Chondrocyte (in vitro differentiated cells): Measurements from ENCODE around the gene PODN. TPM values are rescaled to one million over a fixed set of nuclear protein-coding genes. Genes with fewer than 3 reads are reported as not detected.

ENCODE experiments used
- DNase-seq: peaks from one replicate; pipeline ENCODE4 v3.0.0; 2021; ENCODE audit warnings: mixed read lengths, low spot score
- H3K27ac Mint-ChIP-seq: one replicate; pipeline ENCODE4 v1.8.0; 2021; ENCODE audit warnings: mild to moderate bottlenecking, moderate library complexity, mixed read lengths; ENCODE audit not compliant: unreplicated experiment
- H3K27me3 Mint-ChIP-seq: 2 replicates; pipeline ENCODE4 v1.8.0; 2021; ENCODE audit warnings: low read depth, mixed read lengths
- H3K36me3 Mint-ChIP-seq: 2 replicates; pipeline ENCODE4 v1.8.0; 2021; ENCODE audit warnings: low read depth, mixed read lengths
- H3K4me1 Mint-ChIP-seq: 2 replicates; pipeline ENCODE4 v1.8.0; 2021; ENCODE audit warnings: low read depth, mild to moderate bottlenecking, mixed read lengths
- H3K4me3 Mint-ChIP-seq: one replicate; pipeline ENCODE4 v1.8.0; 2021; ENCODE audit warnings: mild to moderate bottlenecking, moderate library complexity, mixed read lengths; ENCODE audit not compliant: unreplicated experiment
- H3K9me3 Mint-ChIP-seq: 2 replicates; pipeline ENCODE4 v1.8.0; 2021; ENCODE audit warnings: low read depth, mixed read lengths
- total RNA-seq: library from RNA; stranded (reverse); gene quantifications from 3 replicates; pipeline ENCODE4 v1.2.1, GENCODE V29; 2021
- TF ChIP-seq, protein P1 (sequence below): fragments of 200-600 bp; sonication (generic); IDR thresholded peaks from 2 replicates; pipeline ENCODE4 v1.5.0; 2021; ENCODE audit warnings: antibody characterized with exemption, mild to moderate bottlenecking, moderate library complexity

The PODN gene
- total RNA-seq, 1 donor from 2014 or later = 9.2 TPM

GRCh38 chr1:53074313-53075154 lies 12.5 kb downstream of the PODN start:
- TF ChIP-seq, protein P1, sequence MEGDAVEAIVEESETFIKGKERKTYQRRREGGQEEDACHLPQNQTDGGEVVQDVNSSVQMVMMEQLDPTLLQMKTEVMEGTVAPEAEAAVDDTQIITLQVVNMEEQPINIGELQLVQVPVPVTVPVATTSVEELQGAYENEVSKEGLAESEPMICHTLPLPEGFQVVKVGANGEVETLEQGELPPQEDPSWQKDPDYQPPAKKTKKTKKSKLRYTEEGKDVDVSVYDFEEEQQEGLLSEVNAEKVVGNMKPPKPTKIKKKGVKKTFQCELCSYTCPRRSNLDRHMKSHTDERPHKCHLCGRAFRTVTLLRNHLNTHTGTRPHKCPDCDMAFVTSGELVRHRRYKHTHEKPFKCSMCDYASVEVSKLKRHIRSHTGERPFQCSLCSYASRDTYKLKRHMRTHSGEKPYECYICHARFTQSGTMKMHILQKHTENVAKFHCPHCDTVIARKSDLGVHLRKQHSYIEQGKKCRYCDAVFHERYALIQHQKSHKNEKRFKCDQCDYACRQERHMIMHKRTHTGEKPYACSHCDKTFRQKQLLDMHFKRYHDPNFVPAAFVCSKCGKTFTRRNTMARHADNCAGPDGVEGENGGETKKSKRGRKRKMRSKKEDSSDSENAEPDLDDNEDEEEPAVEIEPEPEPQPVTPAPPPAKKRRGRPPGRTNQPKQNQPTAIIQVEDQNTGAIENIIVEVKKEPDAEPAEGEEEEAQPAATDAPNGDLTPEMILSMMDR = no peak
- Mint-ChIP-seq H3K27me3 (no peaks in the 10 kb centered on the region), H3K4me3 (no peak overlapping the region), H3K36me3 (peaks cover 4% of the 10 kb centered on the region), H3K4me1 (no peaks in the 10 kb centered on the region), H3K9me3 (no peaks in the 10 kb centered on the region), H3K27ac (no peak overlapping the region)
- DNase-seq = peak; percentile 46

DNA sequence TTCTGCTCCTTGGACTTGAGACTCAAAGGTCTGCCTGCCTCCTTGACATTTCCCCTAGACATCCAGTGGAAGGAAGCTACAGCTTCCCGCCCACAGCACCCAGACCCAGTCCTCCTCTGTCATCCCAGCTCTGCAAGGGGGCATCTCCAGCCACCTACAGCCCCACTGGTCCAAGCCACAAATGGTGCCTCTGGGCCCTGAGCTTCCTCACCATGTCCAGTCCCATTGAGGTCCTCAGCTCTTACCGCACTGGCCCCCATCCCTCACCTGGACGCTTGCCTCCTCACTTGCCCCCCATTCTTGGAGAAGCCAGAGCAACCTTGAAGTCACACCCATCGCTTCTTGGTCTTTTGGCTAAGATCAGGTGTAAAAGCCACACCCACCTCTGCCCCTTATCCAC lies 13.2 kb downstream of the PODN start:
- peaks cover 4% of the 10 kb centered on the region for H3K36me3 Mint-ChIP-seq
- no peak overlapping the region for H3K4me3 Mint-ChIP-seq
- no peaks in the 10 kb centered on the region for H3K4me1 Mint-ChIP-seq
- TF ChIP-seq, protein P1 = no peak
- H3K9me3 Mint-ChIP-seq = no peaks in the 10 kb centered on the region
- no peaks in the 10 kb centered on the region for H3K27me3 Mint-ChIP-seq
- H3K27ac Mint-ChIP-seq = no peak overlapping the region
- peak; percentile 62 for DNase-seq

DNA sequence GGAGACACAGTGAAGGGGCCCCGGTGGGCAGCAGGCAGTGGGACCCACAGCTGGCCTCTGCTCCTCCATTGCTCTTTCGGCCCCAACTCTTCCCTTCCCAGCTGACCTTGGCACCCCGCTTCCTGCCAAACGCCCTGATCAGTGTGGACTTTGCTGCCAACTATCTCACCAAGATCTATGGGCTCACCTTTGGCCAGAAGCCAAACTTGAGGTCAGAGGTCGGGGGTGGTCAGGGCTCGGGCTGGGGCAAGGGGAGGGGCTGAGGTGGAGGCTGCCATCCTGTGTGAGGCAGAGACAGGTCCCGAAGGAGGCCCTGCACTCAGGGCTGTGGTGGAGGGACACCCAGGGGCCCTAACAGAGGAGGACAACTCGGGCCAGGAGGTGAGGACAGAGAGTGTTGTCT lies 13.7 kb downstream of the PODN start:
- no peaks in the 10 kb centered on the region for H3K9me3 Mint-ChIP-seq
- no peaks in the 10 kb centered on the region for H3K4me1 Mint-ChIP-seq
- H3K36me3 Mint-ChIP-seq = peaks cover 4% of the 10 kb centered on the region

DNA sequence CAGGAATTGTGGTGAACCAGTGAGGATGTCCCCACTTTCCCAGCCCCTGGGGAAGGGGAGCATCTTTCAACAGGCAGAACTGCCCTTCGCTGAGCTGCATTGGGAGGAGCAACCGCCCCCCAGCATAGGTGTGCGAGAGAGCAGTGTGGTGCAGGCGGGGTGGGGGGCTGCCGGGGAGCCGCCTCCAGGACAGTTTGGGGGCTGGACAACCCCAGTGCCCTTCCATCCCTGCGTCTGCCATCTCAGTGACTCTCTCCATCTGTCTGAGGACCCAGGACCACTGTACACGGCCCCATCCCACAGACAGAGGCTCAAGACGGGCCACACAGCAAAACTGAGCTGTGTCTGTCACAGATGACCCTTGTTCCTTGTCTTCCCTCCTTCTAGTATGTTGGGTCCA lies 14.2 kb downstream of the PODN start:
- TF ChIP-seq, protein P1 = no peak
- Mint-ChIP-seq H3K9me3 (no peaks in the 10 kb centered on the region), H3K27ac (no peak overlapping the region), H3K4me1 (no peaks in the 10 kb centered on the region), H3K27me3 (no peaks in the 10 kb centered on the region), H3K36me3 (peaks cover 4% of the 10 kb centered on the region), H3K4me3 (no peak overlapping the region)
- DNase-seq = peak; percentile 69

More for the DNA sequence above, 13.7 kb downstream of the PODN start:
- peak; percentile 66 for DNase-seq
- no peak overlapping the region for H3K4me3 Mint-ChIP-seq
- H3K27me3 Mint-ChIP-seq = no peaks in the 10 kb centered on the region
- TF ChIP-seq, protein P1 = no peak
- H3K27ac Mint-ChIP-seq = no peak overlapping the region

GRCh38 chr1:53076721-53077598 lies 14.9 kb downstream of the PODN start:
- Mint-ChIP-seq H3K4me1 (no peaks in the 10 kb centered on the region), H3K27ac (no peak overlapping the region), H3K27me3 (no peaks in the 10 kb centered on the region), H3K9me3 (no peaks in the 10 kb centered on the region), H3K4me3 (no peak overlapping the region), H3K36me3 (peaks cover 4% of the 10 kb centered on the region)
- peak; percentile 90 for DNase-seq
- TF ChIP-seq, protein P1 = no peak
